NOMO-1 treated with DMSO at 0.1 percent for 48 hours (cell line): Measurements from ENCODE around the gene TWNK.
"Not testable (repeated sequence)": the region's sequence is repeated elsewhere in the genome, so short reads cannot be mapped to it uniquely, and the experiment has no call there.

Experiments
- DNase-seq: peaks from one replicate; lab custom pipeline; 2025; ENCODE audit not compliant: unreplicated experiment; lab: John Stamatoyannopoulos, UW

TWNK gene

GRCh38 chr10:101029520-101030295 lies 42.4 kb downstream of the TWNK start:
- no peak for DNase-seq

- DNase-seq, result no peak
These were observed 43.3 kb downstream of the TWNK start for GRCh38 chr10:101030496-101031127.

GRCh38 chr10:101031128-101031795 lies 43.9 kb downstream of the TWNK start, which contains the start of the genes PDZD7 and SFXN3:
PDZD7 (minus strand) TSS chr10:101031129; CDS start chr10:101030219, 910 bp downstream.
SFXN3 (plus strand) TSS chr10:101031234; CDS start chr10:101034695, 3,461 bp downstream.
- DNase-seq, result peak; percentile 79

GRCh38 chr10:101031796-101032636 lies 44.7 kb downstream of the TWNK start:
- DNase-seq, result peak; percentile 61

- DNase-seq, result peak; percentile 51
These were observed 45.4 kb downstream of the TWNK start for GRCh38 chr10:101032637-101033224.

- DNase-seq, result no peak
These were observed 45.9 kb downstream of the TWNK start for GRCh38 chr10:101033276-101033675.

- DNase-seq, result not testable (repeated sequence)
These were observed 47.1 kb downstream of the TWNK start for GRCh38 chr10:101034404-101034803.

GRCh38 chr10:101035314-101035713 lies 48.0 kb downstream of the TWNK start:
- no peak for DNase-seq

GRCh38 chr10:101035916-101036702 lies 48.8 kb downstream of the TWNK start:
- no peak for DNase-seq

GRCh38 chr10:101036726-101037125 lies 49.4 kb downstream of the TWNK start:
- DNase-seq, result no peak

GRCh38 chr10:101038484-101038883 lies 51.1 kb downstream of the TWNK start:
- DNase-seq, result no peak

- DNase-seq, result no peak
These were observed 52.7 kb downstream of the TWNK start for GRCh38 chr10:101040061-101040460.

GRCh38 chr10:101040851-101041250 lies 53.5 kb downstream of the TWNK start:
- DNase-seq, result no peak

GRCh38 chr10:101041252-101041761 lies 54.0 kb downstream of the TWNK start:
- peak; percentile 61 for DNase-seq

- no peak for DNase-seq
These were observed 54.8 kb downstream of the TWNK start for GRCh38 chr10:101042118-101042517.

- peak; percentile 95 for DNase-seq
These were observed 55.5 kb downstream of the TWNK start for GRCh38 chr10:101042667-101043362.

- no peak for DNase-seq
These were observed 56.0 kb downstream of the TWNK start for GRCh38 chr10:101043363-101043707.
